Stimulated activated CD4-positive, alpha-beta T cell treated with anti-CD3 and anti-CD28 coated beads, TNF-alpha, amount 100 ng/mL, for 4 hours (primary cell): ENCODE data around the gene FOXRED1.
"Not testable (repeated sequence)": the region's sequence is repeated elsewhere in the genome, so short reads cannot be mapped to it uniquely, and the experiment has no call there.

Source experiments
- DNase-seq, 3 experiments: peaks; one replicate each; pipeline ENCODE4 v3.0.0-alpha.2; 2020; ENCODE audit warnings: low read depth in 3 of 3

Gene FOXRED1

DNA sequence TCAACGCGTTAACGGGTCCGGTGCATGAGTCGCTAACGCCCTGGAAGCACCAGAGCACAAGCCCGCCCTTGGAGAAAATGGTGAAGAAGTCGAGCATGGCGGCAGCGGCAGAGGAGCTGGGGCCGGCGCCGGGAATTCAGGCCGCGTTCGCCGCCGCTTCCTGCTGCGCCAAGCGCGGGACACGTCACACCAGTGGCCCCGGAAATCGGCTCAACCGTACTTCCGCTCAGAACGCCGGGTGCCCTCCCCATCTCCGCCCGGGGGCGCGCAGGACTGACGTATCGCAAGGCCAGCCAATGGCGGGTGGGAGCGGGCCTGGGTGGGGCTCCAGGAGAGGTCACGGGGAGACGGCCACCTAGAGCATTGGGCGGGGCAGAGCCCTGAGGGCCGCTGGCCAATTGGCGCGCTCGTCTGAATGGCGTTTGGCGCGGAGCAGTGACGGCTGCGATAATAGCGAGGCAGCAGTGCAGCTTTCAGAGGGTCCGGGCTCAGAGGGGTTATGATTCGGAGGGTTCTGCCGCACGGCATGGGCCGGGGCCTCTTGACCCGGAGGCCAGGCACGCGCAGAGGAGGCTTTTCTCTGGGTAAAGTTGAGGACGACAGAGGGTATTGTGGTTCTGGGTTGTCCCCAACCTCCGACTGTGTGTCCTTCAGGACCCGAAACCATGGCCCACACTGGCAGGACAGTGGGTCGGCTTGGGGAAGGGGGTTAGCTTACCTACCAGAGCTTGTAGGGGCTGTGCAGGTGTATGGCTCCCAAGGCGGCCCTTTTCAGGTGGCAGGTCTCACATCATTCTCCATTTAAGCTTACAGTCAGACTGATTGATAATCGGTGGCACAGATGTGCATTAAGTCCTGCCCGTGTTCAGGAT is at the start of gene FOXRED1, which contains the start of gene SRPRA:
Gene FOXRED1 (plus strand): TSS at position 447 of the 872 bp plus-strand sequence. CDS start 53 bp downstream, at position 500.
Gene SRPRA (minus strand): TSS at position 188 of the 872 bp plus-strand sequence. CDS start 91 bp downstream, at position 97.
- DNase-seq = peak; percentile 99 to 100 (median 99)

DNA sequence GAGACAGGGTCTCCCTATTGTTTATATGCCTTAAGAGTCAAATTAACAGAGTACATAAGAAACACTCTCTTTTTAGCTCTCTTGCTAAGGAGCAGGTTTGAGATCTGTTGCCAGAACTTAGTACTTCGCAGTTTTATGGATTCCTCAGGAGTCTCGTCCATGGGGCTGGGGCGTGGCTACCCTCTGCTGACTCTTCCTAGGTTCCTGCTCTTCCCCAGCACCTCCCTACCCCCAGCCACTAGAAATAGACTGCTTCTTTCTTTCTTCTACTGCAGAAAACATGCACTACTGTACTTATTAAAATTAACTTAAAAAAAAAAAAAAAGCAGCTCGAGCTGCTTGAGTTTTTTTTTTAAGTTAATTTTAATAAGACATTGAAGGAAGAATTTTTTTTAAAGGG is 49.4 kb upstream of the FOXRED1 start:
- no peak for DNase-seq

DNA sequence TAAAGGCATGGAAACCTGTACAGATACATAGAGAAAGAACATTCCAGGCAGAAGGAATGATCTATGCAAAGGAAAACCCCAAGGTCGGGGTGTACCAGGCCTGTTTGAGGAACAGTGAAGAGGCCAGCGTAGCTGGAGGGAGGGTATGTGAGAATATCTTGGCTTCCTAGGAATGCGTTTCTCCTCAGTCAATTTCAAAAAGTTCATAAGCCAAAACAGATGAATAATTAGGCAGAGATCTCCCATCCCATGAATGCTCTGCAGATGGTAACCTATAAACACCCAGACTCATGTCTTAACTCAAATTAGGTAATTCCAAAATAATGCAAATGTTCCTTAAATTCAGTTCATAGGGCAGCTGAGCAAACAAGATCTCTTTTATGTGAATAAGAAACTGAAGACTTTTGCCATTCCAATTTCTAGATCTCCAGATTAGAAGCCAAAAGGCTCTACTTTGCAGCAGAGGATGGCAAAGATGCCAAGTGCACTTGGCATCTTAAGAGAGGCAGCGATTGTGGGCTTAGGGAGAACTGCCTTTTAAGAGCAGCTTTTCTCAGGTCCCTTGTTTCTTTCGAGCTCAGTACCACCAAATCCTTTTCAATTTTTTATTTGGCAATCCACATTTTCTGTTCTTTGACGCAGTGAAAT is 44.2 kb upstream of the FOXRED1 start:
- DNase-seq = no peak

DNA sequence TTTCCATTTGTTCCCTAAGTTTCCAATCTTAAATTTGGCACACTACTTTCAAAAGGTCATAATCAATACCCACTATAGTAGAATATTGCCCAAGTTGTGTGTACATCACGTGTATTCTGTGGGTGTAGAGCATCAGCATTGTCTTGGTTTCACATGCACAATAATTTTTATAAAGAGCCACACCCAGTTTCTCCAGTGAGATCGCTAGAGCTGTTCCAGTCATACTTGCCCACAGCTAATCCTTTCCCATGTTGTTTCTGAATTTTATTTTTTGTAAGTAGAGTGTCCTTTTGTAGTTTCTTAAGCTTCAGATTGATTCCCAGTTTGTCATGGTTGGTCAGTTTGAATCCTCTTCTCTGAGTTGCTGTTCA is 43.7 kb upstream of the FOXRED1 start:
- DNase-seq = no peak

DNA sequence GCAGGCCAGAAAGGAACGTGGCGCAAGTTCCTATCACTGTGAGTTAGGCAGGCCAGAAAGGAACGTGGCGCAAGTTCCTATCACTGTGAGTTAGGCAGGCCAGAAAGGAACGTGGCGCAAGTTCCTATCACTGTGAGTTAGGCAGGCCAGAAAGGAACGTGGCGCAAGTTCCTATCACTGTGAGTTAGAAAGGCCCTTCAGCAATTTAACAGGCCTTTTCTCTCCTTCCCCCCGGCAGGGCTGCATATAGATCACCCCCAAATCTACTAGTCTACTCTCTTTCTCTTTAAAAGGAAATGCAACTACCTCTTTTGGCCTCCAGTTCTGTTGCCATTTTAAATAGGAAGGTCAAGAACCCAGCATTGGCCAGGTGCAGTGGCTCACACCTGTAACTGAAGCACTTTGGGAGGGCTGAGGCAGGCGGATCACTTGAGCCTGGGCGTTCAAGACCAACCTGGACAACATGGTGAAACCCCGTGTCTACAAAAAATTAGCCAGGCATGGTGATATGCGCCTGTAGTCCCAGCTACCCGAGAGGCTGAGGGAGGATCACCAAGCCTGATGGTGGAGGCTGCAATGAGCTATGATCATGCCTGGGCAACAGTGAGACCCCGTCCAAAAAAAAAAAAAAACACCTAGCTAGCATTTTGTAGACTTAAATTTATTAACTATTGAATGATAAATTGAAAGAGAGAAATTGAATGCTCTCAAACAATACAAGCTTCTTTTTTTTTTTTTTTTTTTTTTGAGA is 42.4 kb upstream of the FOXRED1 start:
- no peak for DNase-seq

DNA sequence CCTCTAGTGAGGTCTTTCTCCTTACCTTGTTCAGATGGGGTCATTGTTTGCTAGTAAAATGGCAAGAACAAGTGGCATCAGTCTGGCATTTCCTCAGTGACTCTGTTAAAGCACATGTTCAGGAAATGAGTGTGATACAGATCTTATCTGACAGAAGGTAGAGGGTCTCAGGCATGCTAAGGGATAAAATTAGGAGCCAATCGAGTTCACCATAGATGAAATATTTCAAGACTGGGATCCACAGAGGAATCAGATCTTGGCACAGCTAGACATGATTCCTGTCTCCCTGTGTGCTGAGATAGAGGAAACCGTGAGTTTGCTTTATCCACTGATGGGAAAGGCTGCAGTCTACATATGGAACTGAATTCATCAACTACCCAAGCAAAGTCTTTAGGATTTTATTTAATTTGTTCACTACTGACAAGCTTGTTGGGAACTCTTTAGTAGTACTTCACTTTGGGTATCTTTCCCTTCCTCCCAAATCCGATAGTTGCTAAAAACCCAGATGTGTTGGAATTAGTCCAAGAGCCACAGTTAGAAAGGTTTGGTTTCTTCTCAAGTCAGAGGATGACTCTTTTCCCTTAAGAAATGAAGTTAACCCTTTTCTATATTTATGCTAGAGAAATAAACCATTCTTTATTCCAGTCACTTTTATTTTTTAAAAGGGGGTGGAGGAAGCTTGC is 39.0 kb upstream of the FOXRED1 start:
- no peak for DNase-seq

DNA sequence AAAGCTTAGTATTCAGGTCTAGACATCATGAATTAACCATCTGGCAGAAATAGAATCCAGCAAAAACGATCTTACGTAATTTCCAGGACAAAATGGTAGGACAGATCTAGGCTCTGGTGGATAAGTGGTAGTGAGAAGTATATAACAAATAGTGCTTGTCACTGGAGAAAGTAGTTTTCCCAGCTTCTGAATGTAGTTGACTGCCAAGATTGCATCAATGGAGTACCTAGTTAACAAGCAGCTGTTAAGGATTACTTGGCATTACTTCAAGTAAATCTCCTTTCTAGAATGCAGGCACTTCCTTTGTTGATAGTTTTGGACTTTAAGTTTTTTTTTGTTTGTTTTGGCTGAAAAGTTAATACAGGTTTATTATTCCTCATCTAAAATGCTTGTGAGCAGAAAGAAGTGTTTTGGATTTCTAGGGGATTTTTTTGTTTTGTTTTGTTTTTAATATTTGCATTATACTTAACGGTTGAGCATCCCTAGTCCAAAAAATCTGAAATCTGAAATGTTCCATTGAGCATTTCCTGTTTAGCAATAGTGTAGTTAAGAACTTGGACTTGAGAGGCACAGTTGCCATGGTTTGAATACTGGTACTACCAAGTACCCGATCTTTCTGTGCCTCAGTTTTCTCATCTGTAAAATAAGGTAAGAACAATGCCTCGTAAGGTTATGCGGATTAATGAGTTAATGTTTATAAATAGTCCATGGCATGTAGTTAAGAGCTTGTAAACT is 37.1 kb upstream of the FOXRED1 start:
- no peak for DNase-seq

DNA sequence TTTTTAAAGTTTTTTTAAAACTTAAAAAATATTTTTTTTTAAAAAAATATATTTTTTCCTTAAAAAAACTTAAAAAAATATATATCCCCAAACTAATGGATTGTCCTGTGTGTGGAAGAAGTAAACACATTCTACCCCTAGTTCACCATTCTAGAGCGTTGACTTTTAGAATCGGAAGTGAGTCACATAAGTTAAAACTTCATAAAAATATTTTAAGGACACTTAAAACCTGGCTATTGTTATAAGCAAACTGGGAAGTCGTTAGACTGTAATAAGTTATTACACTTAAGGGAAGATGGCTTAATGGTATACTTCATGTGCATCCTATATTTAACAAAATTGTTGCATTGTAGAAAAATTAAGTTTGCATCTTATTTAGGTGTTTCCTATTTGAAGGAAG is 36.3 kb upstream of the FOXRED1 start:
- DNase-seq = no peak

DNA sequence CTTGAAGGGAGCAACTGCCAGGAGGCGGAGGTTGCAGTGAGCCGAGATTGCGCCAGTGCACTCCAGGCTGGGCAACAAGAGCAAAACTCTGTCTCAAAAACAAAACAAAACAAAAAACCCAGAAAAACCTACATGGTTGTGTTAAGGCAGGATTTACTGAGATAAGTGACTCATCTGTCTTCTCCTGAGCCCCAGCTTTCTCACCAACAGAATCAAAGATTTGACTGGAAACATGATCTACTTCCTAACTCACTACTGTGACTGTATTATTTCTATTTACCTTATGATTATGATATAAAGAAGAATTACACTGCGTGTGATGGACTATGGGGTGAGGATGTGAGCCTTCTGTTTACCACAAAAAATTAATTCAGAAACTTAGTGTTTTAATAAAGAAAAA is 35.6 kb upstream of the FOXRED1 start:
- DNase-seq = no peak

DNA sequence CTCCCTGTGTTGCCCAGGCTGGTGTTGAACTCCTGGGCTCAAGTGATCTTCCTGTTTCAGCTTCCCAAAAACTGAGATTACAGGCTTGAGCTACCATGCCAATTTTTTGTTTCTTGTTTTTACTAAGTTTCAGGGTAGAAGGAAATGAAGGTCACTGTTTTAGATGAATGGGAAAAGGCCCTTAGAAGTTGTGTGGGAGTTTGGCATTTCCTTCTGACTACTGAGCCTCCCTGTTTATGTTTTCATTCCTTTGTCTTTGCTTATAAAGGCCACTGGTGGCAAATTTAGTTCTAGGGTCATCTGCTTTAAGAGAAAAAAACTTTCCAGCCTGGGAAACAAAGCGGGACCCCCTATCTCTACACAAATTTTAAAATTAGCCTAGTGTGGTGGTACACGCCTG is 22.3 kb upstream of the FOXRED1 start:
- DNase-seq = no peak

DNA sequence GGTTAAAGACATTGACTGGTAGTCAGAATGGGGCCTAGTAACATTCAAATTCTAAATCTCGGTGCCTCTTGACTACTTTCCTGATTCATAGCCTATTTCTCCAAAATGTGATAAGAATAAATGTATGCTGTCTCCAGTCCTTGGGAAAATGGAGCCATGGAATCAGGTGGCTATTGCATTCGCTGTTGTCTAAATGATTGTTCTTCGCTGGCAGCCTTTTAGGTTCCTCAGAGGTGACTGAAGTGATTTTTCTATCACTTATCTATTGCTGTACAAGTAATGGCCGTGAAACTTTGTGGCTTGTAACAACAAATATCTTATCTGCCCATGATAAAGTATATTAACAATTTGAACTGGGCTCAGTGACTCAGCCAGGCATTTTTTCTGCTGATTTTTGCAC is 15.7 kb upstream of the FOXRED1 start:
- DNase-seq = no peak

DNA sequence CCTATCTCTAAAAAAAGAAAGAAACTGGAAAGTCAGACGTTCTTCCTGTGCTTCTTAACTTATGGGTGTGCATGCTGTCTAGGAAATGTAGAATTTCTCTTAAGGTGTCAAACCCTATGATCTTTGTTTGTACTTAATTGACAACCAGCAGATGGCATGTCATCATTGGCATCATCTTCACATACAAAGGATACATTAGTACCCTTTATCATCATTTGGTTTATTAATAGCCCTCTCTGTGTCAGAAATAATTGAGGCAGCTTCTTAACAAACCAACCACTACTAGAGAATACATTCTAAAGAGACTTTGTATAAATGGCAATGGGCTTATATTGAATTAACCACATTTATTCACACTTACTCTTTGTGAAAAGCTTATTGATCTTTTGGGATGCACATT is 14.1 kb upstream of the FOXRED1 start:
- DNase-seq = no peak

DNA sequence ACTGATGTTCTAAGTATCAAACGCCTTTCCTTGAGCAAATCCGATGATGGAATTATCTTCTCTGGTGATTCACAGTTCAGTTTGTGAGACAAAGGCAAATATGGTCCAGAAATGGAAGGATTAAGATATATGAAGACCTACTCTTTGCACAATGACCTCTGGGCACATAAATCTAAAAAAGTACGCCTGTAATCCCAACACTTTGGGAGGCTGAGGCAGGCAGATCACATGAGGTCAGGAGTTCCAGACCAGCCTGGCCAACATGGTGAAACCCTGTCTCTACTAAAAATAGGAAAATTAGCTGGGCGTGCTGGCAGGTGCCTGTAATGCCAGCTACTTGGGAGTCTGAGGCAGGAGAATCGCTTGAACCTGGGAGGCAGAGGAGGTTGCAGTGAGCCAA is 13.4 kb upstream of the FOXRED1 start:
- not testable (repeated sequence) for DNase-seq

DNA sequence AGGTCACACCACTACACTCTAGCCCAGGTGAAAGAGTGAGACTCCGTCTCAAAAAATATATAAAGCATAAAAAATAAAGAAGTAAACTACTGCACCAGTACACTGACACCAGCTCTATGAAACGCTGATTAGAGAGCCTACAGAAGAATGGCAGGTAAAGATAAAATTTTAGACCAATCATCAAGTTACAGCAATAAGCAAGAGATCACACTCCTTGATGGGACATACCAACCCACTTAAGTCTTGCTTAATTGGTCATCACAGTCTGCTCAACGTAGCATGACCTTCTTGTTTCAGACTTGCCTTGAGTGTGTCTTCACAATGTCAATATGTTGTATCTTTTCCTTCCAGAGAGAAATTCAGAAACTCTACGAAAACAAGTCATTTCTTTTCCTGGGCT is 12.7 kb upstream of the FOXRED1 start:
- no peak for DNase-seq

DNA sequence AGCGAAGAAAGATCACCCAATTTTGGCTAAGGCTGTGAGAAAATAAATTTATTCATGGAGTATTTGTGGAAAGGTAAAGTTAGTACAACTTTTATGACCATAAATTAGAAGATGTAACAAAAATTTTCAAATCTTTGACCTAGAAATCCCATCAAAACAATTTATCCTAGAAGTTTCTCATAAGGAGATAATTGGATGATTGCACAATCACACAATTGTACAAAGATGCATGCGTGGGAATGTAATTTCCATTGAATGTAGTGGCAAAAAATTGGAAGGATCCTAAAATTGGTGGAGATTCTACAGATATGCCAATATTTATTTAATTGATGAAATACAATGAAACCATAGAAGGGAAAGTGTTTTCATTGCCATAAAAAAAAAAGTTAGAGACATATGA is 11.8 kb upstream of the FOXRED1 start:
- DNase-seq = no peak

DNA sequence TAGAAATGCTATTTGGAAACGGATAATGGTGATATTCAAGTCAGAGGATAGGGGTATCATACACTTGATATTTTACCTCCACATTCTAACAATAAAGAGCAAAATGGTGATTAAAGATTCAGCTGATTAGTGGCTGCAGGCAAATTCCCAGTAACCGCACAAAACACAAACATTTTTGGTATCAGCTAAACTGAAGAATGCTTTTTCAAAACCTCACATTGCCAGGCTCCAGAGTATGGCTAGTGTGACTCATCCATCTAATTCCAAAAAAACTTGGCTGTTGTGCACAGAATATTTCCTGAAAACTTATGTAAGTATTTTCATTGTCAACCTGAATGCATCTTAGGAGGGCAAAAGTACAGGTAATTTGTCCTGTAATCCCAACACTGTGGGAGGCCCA is 11.2 kb upstream of the FOXRED1 start:
- DNase-seq = no peak

DNA sequence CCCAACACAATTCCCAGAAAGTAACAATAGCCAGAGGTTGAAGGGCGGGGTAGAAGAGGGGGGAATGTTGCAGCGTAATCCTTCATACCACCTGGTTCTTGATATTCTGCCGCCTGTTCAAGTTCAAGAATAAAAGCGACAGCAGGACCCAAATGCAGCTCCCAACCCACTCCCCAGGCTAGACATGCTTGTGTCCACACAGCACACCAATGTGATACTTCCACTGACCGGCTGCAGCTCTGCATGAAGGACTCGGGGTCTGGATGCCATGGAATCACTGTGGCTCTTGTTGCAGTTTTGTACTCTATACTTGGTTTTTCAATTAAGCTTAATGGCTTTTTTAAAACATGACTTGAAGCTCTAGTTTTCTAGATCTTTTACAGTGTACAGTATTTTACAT is 6.7 kb upstream of the FOXRED1 start:
- DNase-seq = no peak

DNA sequence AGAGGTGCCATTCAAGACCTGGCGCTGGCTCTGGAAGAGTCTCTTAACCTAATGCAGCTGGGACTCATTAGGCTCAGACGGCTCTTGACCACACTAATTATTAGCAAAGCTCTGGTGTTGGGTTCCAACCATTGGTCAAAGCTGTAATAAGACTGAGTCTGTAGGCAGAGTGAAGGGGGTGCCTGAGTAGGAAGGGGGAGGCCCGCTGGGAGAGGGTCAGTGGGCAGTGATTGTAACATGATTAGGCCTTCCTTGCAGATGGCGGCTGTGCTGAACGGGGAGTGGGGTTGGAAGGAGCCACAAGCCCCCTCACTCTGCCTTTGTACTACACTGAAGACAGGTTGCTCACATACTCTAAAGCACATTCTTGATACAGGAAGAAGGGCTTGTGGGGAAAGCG is 5.5 kb upstream of the FOXRED1 start:
- DNase-seq = no peak

DNA sequence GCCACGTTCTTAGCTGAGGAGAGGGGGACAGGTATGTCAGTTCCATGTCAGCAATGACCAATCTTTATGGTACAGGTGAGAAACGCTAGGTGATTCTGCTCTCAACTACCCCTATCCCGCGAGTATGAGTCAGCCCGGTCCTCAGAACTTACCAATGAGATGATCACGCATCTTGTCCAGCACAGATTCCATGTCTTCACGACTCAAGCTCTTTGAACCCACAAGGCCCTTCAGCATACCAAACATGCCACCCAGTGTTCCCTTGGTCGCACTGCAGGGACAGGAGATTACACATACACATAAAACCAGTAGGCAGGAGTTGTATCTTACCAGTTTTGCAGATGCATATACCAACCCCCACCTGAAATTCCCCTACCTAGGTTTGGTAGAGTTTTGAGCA is 3.1 kb upstream of the FOXRED1 start:
- DNase-seq = no peak

DNA sequence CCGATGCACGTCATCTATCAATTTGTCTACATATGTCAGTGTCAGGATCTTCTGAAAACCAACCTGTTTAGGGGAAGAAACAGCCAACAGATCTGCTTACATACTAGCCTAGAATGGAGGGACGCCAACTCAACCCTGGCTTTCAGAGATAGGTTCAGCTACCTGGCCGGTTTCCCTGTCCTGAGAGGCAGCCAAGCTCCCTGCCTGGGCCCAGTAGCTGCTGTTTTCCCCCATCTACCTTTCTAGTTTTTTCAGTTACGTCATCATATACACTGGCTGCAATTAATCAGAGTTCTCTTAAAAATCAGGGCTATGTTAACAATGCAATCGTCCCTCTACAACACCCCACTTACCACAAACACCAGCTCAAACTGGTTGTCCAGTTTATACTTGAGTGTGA is 1.3 kb upstream of the FOXRED1 start:
- DNase-seq = no peak

DNA sequence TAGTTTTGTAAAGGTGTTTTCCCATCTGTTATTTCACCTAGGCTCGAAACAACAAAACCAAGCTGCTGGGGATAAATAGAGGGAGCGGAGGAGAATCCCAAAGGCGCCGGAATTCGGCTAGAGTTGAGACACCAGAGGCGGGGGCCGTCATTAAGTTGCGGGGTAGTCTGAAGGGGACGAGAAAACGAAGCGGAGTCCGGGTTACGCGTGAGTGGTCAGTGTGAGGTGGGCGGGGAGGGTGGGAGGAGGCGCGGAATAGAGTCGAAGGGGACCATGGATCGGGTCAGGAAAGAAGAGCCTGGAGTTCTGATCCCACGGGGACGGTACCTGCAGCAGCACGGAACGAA is 620 bp upstream of the FOXRED1 start:
- DNase-seq = no peak
